Neural progenitor cell (in vitro differentiated cells): ENCODE measurements around the gene FCF1.

Experiments used
- EZH2 ChIP-seq: fragments of 200-600 bp; sonication (generic); IDR thresholded peaks from 2 replicates; pipeline ENCODE4 v1.6.1; 2017; ENCODE audit warnings: antibody characterized with exemption, mild to moderate bottlenecking, moderate library complexity
- EZH2phosphoT487 ChIP-seq: fragments of 200-600 bp; sonication (generic); IDR thresholded peaks from 2 replicates; pipeline ENCODE4 v1.6.1; 2017; ENCODE audit warnings: antibody characterized with exemption
- TF ChIP-seq, protein P1 (sequence below): fragments of 200-600 bp; sonication (generic); IDR thresholded peaks from 2 replicates; pipeline ENCODE4 v1.5.1; 2017; ENCODE audit warnings: antibody characterized with exemption, mild to moderate bottlenecking

- TF ChIP-seq, protein P1, sequence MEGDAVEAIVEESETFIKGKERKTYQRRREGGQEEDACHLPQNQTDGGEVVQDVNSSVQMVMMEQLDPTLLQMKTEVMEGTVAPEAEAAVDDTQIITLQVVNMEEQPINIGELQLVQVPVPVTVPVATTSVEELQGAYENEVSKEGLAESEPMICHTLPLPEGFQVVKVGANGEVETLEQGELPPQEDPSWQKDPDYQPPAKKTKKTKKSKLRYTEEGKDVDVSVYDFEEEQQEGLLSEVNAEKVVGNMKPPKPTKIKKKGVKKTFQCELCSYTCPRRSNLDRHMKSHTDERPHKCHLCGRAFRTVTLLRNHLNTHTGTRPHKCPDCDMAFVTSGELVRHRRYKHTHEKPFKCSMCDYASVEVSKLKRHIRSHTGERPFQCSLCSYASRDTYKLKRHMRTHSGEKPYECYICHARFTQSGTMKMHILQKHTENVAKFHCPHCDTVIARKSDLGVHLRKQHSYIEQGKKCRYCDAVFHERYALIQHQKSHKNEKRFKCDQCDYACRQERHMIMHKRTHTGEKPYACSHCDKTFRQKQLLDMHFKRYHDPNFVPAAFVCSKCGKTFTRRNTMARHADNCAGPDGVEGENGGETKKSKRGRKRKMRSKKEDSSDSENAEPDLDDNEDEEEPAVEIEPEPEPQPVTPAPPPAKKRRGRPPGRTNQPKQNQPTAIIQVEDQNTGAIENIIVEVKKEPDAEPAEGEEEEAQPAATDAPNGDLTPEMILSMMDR = no peak
- no peak for TF ChIP-seq EZH2
- TF ChIP-seq EZH2phosphoT487 = no peak
Measured at GRCh38 chr14:74669846-74670245, 43.1 kb upstream of the FCF1 start.
